Adrenal gland (tissue), 12 donors: ENCODE data around the gene ODAD3. TPM values are rescaled to one million over a fixed set of nuclear protein-coding genes. Genes with fewer than 3 reads are reported as not detected.
"Not testable (repeated sequence)": the region's sequence is repeated elsewhere in the genome, so short reads cannot be mapped to it uniquely, and the experiment has no call there.

Experiments used
- DNase-seq, 7 donors: peaks; one replicate each; pipeline ENCODE4 v3.0.0-alpha.2; 2019 to 2020
- H3K27ac ChIP-seq, 5 donors: fragments of 200-600 bp; sonication (generic) in 4 of 5; 1 replicate in 3 of 5; 2 replicates in 2 of 5; pipeline versions ENCODE4 v1.5.1 to v1.8.0; 2016 to 2020; ENCODE audit warnings: mild to moderate bottlenecking in 1 of 5
- H3K27me3 ChIP-seq: fragments of 200-600 bp; 2 replicates; pipeline ENCODE4 v1.8.0; 2021
- H3K36me3 ChIP-seq, 2 donors: fragments of 200-600 bp; replicated peaks in 1 of 2; 1 replicate in 1 of 2; 2 replicates in 1 of 2; pipeline versions ENCODE4 v1.5.1 to v1.8.0; 2018 to 2022
- H3K4me1 ChIP-seq, 2 donors: fragments of 200-600 bp; replicated peaks in 1 of 2; 1 replicate in 1 of 2; 2 replicates in 1 of 2; pipeline versions ENCODE4 v1.5.1 to v1.8.0; 2018 to 2021
- H3K4me3 ChIP-seq, 4 donors: fragments of 200-600 bp; sonication (generic) in 3 of 4; one replicate each; pipeline ENCODE4 v1.5.1; 2016 to 2018
- H3K9me3 ChIP-seq, 3 donors: fragments of 200-600 bp; sonication (generic) in 1 of 3; replicated peaks in 1 of 3; 1 replicate in 2 of 3; 2 replicates in 1 of 3; pipeline versions ENCODE4 v1.5.1 to v1.8.0; 2016 to 2021
- CTCF ChIP-seq, 6 experiments: fragments of 450-650 bp in 4 of 6; fragments of 200-600 bp in 2 of 6; sonication (generic) in 1 of 6; IDR thresholded peaks; 1 replicate in 5 of 6; 2 replicates in 1 of 6; pipeline versions ENCODE4 v1.5.1 to v1.8.0; 2016 to 2021; ENCODE audit warnings: antibody characterized with exemption in 6 of 6, mild to moderate bottlenecking in 2 of 6, moderate library complexity in 1 of 6
- POLR2A ChIP-seq, 2 donors: fragments of 450-650 bp; IDR thresholded peaks; one replicate each; pipeline ENCODE4 v1.6.1; 2017; ENCODE audit warnings: antibody characterized with exemption in 2 of 2, mild to moderate bottlenecking in 2 of 2, moderate library complexity in 1 of 2
- WGBS, 4 donors: extraction: QIAGEN DNeasy Blood & Tissue Kit in 2 of 4; methylation state at CpG; one replicate each; pipeline versions ENCODE4 v1.1.5 to v1.1.7; 2013 to 2017; 5-methylcytosine and 5-hydroxymethylcytosine counted together
- intact Hi-C, 2 donors: fragments of 100-400 bp; cut with DNase I; formaldehyde crosslinking; loops; one replicate each; pipeline versions ENCODE4 v1.14.1 to v1.15.0; 2022 to 2023
- polyA plus RNA-seq, 3 donors: library from polyadenylated mRNA; stranded (reverse); fragments of 200-250 nt in 2 of 3; fragments of 350-450 nt in 1 of 3; fragmentation: Illumina TruSeq in 1 of 3; extraction: RNeasy Lipid Tissue Mini Kit (QIAGEN cat#74804) in 1 of 3; gene quantifications; one replicate each; pipeline ENCODE4 v1.2.3, GENCODE V29; 2013 to 2014
- total RNA-seq, 9 donors: library from RNA; depleted of rRNA in 4 of 9; stranded (reverse); fragments of >200 nt in 4 of 9; fragments of 120-200 nt in 1 of 9; fragmentation: NEBNext Ultra II Directional in 1 of 9; extraction: Animal tissue kit (Norgen Biotek cat#: 25700) in 1 of 9; gene quantifications; one replicate each; pipeline versions ENCODE4 v1.1.0 to v1.2.4, GENCODE V29; 2013 to 2023
- donor health status: healthy with polysubstance abuse.
- donor health status: Bipolar disorder and iron deficiency.
- donor health status: DM: yes; HTN: yes; CAD: no.
- donor health status: DM: no; HTN: no; CAD: no.
- donor health status: DM: no; HTN: no; CAD: no.
- donor health status: DM: yes; HTN: yes; CAD: no.

ODAD3 gene
- total and polyA plus RNA-seq, 12 donors, result 0.69 to 7.9 (median 3.3) TPM

- H3K36me3 ChIP-seq, result no peaks in the 10 kb centered on the region
- no peak overlapping the region for H3K27ac ChIP-seq
- no peaks in the 10 kb centered on the region for H3K9me3 ChIP-seq
- no peaks in the 10 kb centered on the region for H3K27me3 ChIP-seq
- no peak for DNase-seq
- no peak for TF ChIP-seq CTCF (IDR thresholded peaks at IDR 0.05)
- no peak for TF ChIP-seq POLR2A (IDR thresholded peaks at IDR 0.05)
- no peak overlapping the region for H3K4me3 ChIP-seq
- intact Hi-C loops, result no loop called here
- WGBS, 4 donors, result 65 to 87% (median 80%) methylated on average over 4 of the region's 4 CpGs
- H3K4me1 ChIP-seq, result no peaks in the 10 kb centered on the region
Measured at GRCh38 chr19:11473725-11474124, 38.8 kb upstream of the ODAD3 start.

GRCh38 chr19:11468266-11468845, 33.4 kb upstream of the ODAD3 start:
- DNase-seq, H3K27ac ChIP-seq, H3K4me3 ChIP-seq, H3K9me3 ChIP-seq, intact Hi-C loops, H3K36me3 ChIP-seq, H3K4me1 ChIP-seq, H3K27me3 ChIP-seq: not testable (repeated sequence)
- WGBS, 4 donors, result 60 to 74% (median 72%) methylated on average over 8 of the region's 8 CpGs

GRCh38 chr19:11465600-11465999, 30.7 kb upstream of the ODAD3 start:
- no peak for DNase-seq
- Histone ChIP-seq H3K4me3 (no peak overlapping the region), H3K36me3 (no peaks in the 10 kb centered on the region), H3K27ac (no peak overlapping the region), H3K27me3 (no peaks in the 10 kb centered on the region), H3K4me1 (no peaks in the 10 kb centered on the region), H3K9me3 (no peaks in the 10 kb centered on the region)
- WGBS, 4 donors, result 29 to 40% (median 33%) methylated on average over 4 to 8 of the region's 8 CpGs
- intact Hi-C loops, result no loop called here
- no peak for TF ChIP-seq POLR2A (IDR thresholded peaks at IDR 0.05)
- no peak for TF ChIP-seq CTCF (IDR thresholded peaks at IDR 0.05)

- intact Hi-C loops, result no loop called here
- WGBS, 4 donors, result 70 to 83% (median 78%) methylated on average over 11 of the region's 11 CpGs
- Histone ChIP-seq H3K27me3 (no peaks in the 10 kb centered on the region), H3K4me3 (no peak overlapping the region), H3K27ac (no peak overlapping the region), H3K9me3 (no peaks in the 10 kb centered on the region), H3K4me1 (no peaks in the 10 kb centered on the region), H3K36me3 (no peaks in the 10 kb centered on the region)
- no peak for DNase-seq
- TF ChIP-seq CTCF (IDR thresholded peaks at IDR 0.05) (no peak), POLR2A (IDR thresholded peaks at IDR 0.05) (no peak)
Measured at GRCh38 chr19:11464333-11465265, 29.7 kb upstream of the ODAD3 start.
